ENCODE results near the gene ACBD5. TPM values are rescaled to one million over a fixed set of nuclear protein-coding genes. Genes with fewer than 3 reads are reported as not detected.
"Not testable (repeated sequence)": the region's sequence is repeated elsewhere in the genome, so short reads cannot be mapped to it uniquely, and the experiment has no call there.

Gene ACBD5
- polyA plus RNA-seq, 1 of the 3 experiments (the other 2 are of a cell fraction) = 12.5 TPM

DNA sequence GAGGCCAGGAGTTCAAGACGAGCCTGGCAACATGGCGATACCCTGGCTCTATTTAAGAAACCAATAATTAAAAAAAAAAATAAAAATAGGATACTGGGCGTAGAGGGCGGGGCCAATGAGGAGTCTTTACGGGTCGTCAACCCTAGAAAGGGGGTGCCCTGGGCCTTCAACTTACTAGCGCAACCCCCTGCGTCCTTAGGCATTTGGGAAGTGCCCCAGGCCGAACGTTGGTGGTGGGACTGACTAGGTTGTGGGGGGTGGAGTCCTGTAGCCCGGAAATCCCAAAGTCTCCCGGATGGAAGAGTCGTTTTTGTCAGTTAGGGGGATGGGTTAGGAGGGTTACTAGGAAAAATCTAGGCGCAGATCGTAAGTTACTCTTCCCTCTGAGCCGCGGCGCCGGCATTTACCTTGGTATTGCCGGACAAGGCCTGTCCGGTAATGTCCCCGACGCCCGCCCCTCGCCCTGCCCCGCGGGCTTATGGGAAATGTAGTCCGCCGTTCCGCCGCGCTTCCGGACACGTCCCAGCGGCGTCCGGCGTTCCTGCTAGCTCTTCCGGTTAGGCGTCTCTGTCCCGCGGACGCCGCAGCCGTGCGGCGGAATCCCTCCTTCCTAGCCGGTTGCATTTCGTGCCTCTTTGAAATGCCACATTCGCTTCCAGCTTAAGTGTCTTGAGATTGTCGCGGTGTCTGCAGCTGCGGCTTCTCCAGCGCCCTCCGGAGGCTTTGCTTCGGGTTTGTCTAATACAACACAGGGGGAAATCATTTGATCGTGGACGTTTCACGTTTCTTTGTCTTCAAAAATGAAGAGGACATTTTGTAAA lies 1.3 kb upstream of the ACBD5 start (continued):
- TF ChIP-seq NFIC (IDR thresholded peaks at IDR 0.05; ENCODE audit: borderline replicate concordance) (no peak), SIN3A (IDR thresholded peaks at IDR 0.05; ENCODE audit: borderline replicate concordance, low read depth, low read length) (peak; percentile 57; the same call in 1 of the 2 replicates), GATA2 (CRISPR knock-in tag; IDR thresholded peaks at IDR 0.05) (no peak), JUND (IDR thresholded peaks at IDR 0.05) (no peak), TAF1 (IDR thresholded peaks at IDR 0.05; ENCODE audit: borderline replicate concordance, low read depth, low read length) (peak; percentile 92), GABPA (IDR thresholded peaks at IDR 0.05; ENCODE audit: low read depth) (peak; percentile 91), MXI1 (IDR thresholded peaks at IDR 0.05; ENCODE audit: low read depth, low read length) (peak; percentile 46; the same call in 1 of the 2 replicates), POLR2AphosphoS5 (IDR thresholded peaks at IDR 0.05; ENCODE audit: low read depth, low read length) (peak; percentile 98), SMC3 (IDR thresholded peaks at IDR 0.05; ENCODE audit: low read depth, low read length) (no peak), RAD21 (IDR thresholded peaks at IDR 0.05; ENCODE audit: low read length) (no peak), TEAD4 (IDR thresholded peaks at IDR 0.05; ENCODE audit: borderline replicate concordance, insufficient read depth) (0 out of 2 replicates have a peak, but pooled peaks have one; percentile 11), FOXJ3 (CRISPR knock-in tag; IDR thresholded peaks at IDR 0.05) (no peak), CHD2 (IDR thresholded peaks at IDR 0.05; ENCODE audit: low read length, partially characterized antibody) (peak; percentile 82), NRF1 (IDR thresholded peaks at IDR 0.05; ENCODE audit: low read depth, low read length) (no peak), RFX5 (IDR thresholded peaks at IDR 0.05; ENCODE audit: low read length) (no peak; the same call in 1 of the 2 replicates)
- TF ChIP-seq, protein P1, sequence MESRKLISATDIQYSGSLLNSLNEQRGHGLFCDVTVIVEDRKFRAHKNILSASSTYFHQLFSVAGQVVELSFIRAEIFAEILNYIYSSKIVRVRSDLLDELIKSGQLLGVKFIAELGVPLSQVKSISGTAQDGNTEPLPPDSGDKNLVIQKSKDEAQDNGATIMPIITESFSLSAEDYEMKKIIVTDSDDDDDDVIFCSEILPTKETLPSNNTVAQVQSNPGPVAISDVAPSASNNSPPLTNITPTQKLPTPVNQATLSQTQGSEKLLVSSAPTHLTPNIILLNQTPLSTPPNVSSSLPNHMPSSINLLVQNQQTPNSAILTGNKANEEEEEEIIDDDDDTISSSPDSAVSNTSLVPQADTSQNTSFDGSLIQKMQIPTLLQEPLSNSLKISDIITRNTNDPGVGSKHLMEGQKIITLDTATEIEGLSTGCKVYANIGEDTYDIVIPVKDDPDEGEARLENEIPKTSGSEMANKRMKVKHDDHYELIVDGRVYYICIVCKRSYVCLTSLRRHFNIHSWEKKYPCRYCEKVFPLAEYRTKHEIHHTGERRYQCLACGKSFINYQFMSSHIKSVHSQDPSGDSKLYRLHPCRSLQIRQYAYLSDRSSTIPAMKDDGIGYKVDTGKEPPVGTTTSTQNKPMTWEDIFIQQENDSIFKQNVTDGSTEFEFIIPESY (IDR thresholded peaks at IDR 0.05; ENCODE audit: borderline replicate concordance, low read depth) = no peak

DNA sequence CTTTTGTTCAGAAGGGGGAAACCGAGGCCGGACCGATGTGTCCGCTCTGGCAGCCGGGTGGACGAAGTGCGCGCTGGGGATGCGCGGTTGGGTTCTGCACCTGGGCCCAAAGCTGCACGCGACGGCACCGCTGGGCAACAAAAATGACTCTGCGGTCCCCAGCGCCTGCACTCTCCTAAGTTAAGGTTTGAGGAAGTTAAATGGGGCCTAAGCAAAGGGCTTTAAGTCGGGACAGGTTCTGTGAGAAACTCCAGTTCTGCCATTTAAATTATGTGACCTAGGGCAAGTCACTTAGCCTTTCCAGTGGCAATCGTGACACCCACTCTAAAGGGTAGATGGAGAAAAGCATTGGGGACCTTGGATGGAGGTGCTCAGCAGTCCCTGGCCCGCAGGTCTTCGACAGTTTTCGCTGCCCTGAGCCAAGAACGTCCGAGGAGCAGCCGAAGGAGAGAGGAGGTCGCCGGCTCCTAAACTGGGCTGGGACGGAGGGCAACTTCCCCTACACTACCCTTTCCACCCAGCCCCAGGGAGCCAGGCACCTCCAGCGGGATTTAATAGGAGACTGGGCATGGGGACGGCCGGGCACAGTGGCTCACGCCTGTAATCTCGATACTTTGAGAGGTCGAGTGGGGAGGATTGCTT lies 534 bp upstream of the ACBD5 start:
- H3K27ac ChIP-seq (ENCODE audit: low read depth in 2 of 2, low read length in 1 of 2) = peak overlapping the region; percentile 97 to 100
- peaks cover 0 to 16% of the 10 kb centered on the region in 2 experiments; a peak in 3 of 4 replicates for H3K4me1 ChIP-seq (ENCODE audit: control insufficient read depth in 1 of 2, insufficient read depth in 2 of 2, low read depth in 1 of 2, low read length in 1 of 2)
- H3K36me3 ChIP-seq (replicated peaks in 1 of 2; ENCODE audit: control insufficient read depth in 1 of 2, insufficient read depth in 2 of 2, low read length in 1 of 2) = peaks cover 0 to 7% of the 10 kb centered on the region in 2 experiments
- DNase-seq = peak; percentile 39
- peak overlapping the region; percentile 75 for H3K4me2 ChIP-seq
- no peaks in the 10 kb centered on the region for H3K9me2 ChIP-seq
- H4K20me1 ChIP-seq (ENCODE audit: insufficient read depth) = no peaks in the 10 kb centered on the region
- no peaks in the 10 kb centered on the region; the same call in 1 of the 2 replicates for H3K9me3 ChIP-seq
- ChIA-PET CTCF (interaction anchor here (1.6 to 2.3 kb wide), 2 partner anchors 18 to 87 kb away, joined by 4 to 8 read pairs; partner anchors contain the start of gene YME1L1), POLR2A (interaction anchor here (0.5 kb wide), 1 partner anchor 87 kb away, joined by 3 read pairs; the partner anchor contains the start of gene YME1L1)
- peaks cover 38% of the 10 kb centered on the region for H3F3A ChIP-seq (replicated peaks; ENCODE audit: insufficient read depth)
- H3K79me2 ChIP-seq (ENCODE audit: insufficient read depth) = peaks cover 45% of the 10 kb centered on the region
- peak overlapping the region; percentile 84 to 90 for H3K4me3 ChIP-seq (ENCODE audit: low read depth in 2 of 2, low read length in 1 of 2)
- WGBS (ENCODE audit: low lambda C conversion rate) = 10% methylated on average over 27 of the region's 33 CpGs
- peak overlapping the region; percentile 83 for H3K9ac ChIP-seq
- peak overlapping the region; percentile 91; the same call in 1 of the 2 replicates for H2AFZ ChIP-seq (ENCODE audit: low read depth)
- TF ChIP-seq, protein P2, sequence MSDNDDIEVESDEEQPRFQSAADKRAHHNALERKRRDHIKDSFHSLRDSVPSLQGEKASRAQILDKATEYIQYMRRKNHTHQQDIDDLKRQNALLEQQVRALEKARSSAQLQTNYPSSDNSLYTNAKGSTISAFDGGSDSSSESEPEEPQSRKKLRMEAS (IDR thresholded peaks at IDR 0.05; ENCODE audit: low read depth) = 0 out of 2 replicates have a peak, but pooled peaks have one; percentile 11
- TF ChIP-seq, protein P3, sequence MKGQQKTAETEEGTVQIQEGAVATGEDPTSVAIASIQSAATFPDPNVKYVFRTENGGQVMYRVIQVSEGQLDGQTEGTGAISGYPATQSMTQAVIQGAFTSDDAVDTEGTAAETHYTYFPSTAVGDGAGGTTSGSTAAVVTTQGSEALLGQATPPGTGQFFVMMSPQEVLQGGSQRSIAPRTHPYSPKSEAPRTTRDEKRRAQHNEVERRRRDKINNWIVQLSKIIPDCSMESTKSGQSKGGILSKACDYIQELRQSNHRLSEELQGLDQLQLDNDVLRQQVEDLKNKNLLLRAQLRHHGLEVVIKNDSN (IDR thresholded peaks at IDR 0.05; ENCODE audit: borderline replicate concordance, low read depth) = no peak
- no peaks in the 10 kb centered on the region for H3K27me3 ChIP-seq (ENCODE audit: insufficient read depth)

DNA sequence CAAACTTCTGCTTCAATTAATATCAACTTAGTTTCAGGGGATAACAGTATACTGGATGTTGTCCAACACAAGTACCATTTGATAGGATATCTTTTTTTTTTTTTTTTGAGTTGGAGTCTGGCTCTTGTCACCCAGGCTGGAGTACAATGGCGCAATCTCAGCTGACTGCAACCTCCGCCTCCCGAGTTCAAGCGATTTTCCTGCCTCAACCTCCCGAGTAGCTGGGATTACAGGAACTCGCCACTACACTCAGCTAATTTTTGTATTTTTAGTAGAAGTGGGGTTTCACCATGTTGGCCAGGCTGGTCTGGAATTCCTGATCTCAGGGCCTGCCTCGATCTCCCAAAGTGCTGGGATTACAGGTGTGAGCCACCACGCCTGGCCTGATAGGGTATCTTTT lies 3.1 kb downstream of the ACBD5 start:
- H3K27me3 ChIP-seq (ENCODE audit: insufficient read depth); H4K20me1 ChIP-seq (ENCODE audit: insufficient read depth); H2AFZ ChIP-seq (ENCODE audit: low read depth); H3K9me3 ChIP-seq; H3K4me3 ChIP-seq (ENCODE audit: low read depth in 2 of 2, low read length in 1 of 2); H3K4me1 ChIP-seq (ENCODE audit: control insufficient read depth in 1 of 2, insufficient read depth in 2 of 2, low read depth in 1 of 2, low read length in 1 of 2); H3K4me2 ChIP-seq; H3K9me2 ChIP-seq; H3K9ac ChIP-seq; H3K27ac ChIP-seq (ENCODE audit: low read depth in 2 of 2, low read length in 1 of 2); POLR2A ChIA-PET; DNase-seq; CTCF ChIA-PET: not testable (repeated sequence)
- Histone ChIP-seq H3K36me3 (replicated peaks in 1 of 2; ENCODE audit: control insufficient read depth in 1 of 2, insufficient read depth in 2 of 2, low read length in 1 of 2) (peaks cover 0 to 18% of the 10 kb centered on the region in 2 experiments), H3F3A (replicated peaks; ENCODE audit: insufficient read depth) (peaks cover 33% of the 10 kb centered on the region), H3K79me2 (ENCODE audit: insufficient read depth) (peaks cover 59% of the 10 kb centered on the region)
- 80% methylated on average over 8 of the region's 8 CpGs for WGBS (ENCODE audit: low lambda C conversion rate)
